ENCODE data around the gene MSANTD3. TPM values are rescaled to one million over a fixed set of nuclear protein-coding genes. Genes with fewer than 3 reads are reported as not detected.
"Not testable (repeated sequence)": the region's sequence is repeated elsewhere in the genome, so short reads cannot be mapped to it uniquely, and the experiment has no call there.

MSANTD3 gene
- total RNA-seq, 2 experiments from 2014 or later: 14.8 to 15.9 TPM

DNA sequence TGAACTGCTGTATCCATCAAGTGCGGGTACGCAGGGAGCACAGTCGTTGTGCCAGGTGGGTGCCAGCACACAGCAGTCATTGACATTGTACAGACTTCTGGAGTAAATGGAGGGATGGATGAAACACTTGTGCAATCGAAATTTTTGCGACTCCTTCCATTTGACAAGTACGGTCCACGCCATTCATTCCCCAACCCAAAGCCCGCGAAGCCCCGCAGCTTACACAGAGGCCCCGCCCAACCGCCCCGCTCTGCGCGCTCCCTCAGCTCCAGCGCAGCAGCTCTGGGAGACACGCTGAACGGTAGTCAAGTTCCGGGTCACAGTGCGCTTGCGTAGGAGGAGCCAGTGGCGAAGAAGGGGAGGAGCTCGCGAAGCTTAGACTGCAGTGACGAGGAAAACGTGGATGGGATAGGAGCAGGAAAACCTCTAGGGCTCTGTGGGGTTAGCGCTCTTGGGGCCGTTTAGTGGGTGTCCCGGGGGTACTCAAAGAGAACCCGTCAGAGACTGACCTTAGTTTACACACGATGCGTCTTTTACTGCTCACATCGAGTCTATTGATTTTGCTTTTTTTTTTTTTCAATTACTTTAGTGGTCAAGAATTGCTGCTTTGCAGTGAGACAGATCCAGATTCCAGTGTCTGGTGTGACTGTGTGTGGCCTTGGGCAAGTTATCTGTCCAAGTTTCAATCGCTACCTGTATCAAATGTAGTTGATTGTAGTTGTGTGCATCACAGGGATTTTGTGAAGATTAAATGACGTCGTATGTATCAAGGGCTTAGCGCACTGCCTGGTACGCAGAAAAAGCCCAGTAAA is 15.3 kb upstream of the MSANTD3 start:
- ATAC-seq (peak; percentile 100), DNase-seq (peak; percentile 91)
- ChIA-PET CTCF (interaction anchor here (0.9 to 1.1 kb wide), 2 partner anchors 26 to 59 kb away, joined by 3 to 5 read pairs; no protein-coding TSS in a partner anchor), POLR2A (interaction anchor here (0.7 kb wide), 1 partner anchor 35 kb away, joined by 3 read pairs; no protein-coding TSS in a partner anchor)
- Mint-ChIP-seq H3K36me3 (ENCODE audit: low read depth) (peaks cover 6% of the 10 kb centered on the region), H3K9me3 (ENCODE audit: insufficient read depth) (peaks cover 4% of the 10 kb centered on the region), H3K27ac (peak overlapping the region; percentile 72), H3K27me3 (ENCODE audit: low read depth) (peaks cover 21% of the 10 kb centered on the region), H3K4me3 (peak overlapping the region; percentile 75), H3K4me1 (ENCODE audit: low read depth) (peaks cover 13% of the 10 kb centered on the region)

GRCh38 chr9:100413839-100414420 is 13.0 kb upstream of the MSANTD3 start:
- Mint-ChIP-seq H3K27me3 (ENCODE audit: low read depth) (peaks cover 17% of the 10 kb centered on the region), H3K36me3 (ENCODE audit: low read depth) (peaks cover 6% of the 10 kb centered on the region), H3K4me1 (ENCODE audit: low read depth) (peaks cover 13% of the 10 kb centered on the region), H3K4me3 (no peak overlapping the region), H3K27ac (no peak overlapping the region), H3K9me3 (ENCODE audit: insufficient read depth) (peaks cover 4% of the 10 kb centered on the region)
- ChIA-PET POLR2A (no interaction called here), CTCF (no interaction called here)
- DNase-seq (no peak), ATAC-seq (no peak)

DNA sequence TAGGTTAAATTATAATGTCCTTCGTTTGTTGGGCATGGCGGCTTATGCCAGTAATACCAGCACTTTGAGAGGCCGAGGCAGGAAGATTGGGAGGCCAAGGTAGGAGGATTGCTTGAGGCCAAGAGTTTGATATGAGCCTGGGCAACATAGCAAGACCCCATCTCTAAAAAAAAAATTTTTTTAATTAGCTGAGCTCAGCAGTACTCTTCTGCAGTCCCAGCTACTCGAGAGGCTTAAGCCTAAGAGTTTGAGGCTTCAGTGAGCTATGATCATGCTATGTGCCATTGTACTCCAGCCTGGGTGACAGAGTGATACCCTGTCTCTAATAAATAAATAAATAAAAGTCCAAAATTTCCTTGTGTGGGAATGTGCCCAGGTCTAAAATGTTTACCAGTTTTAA is 9.1 kb upstream of the MSANTD3 start:
- ChIA-PET POLR2A (no interaction called here), CTCF (no interaction called here)
- Mint-ChIP-seq H3K9me3 (ENCODE audit: insufficient read depth) (no peaks in the 10 kb centered on the region), H3K4me3 (no peak overlapping the region), H3K27ac (no peak overlapping the region), H3K36me3 (ENCODE audit: low read depth) (no peaks in the 10 kb centered on the region), H3K27me3 (ENCODE audit: low read depth) (peaks cover 26% of the 10 kb centered on the region), H3K4me1 (ENCODE audit: low read depth) (no peaks in the 10 kb centered on the region)
- ATAC-seq: no peak
- DNase-seq: no peak

- ChIA-PET POLR2A (interaction anchor here (1.2 kb wide), 1 partner anchor 9 kb away, joined by 3 read pairs; no protein-coding TSS in a partner anchor), CTCF (no interaction called here)
- Mint-ChIP-seq H3K4me1 (ENCODE audit: low read depth) (no peaks in the 10 kb centered on the region), H3K9me3 (ENCODE audit: insufficient read depth) (no peaks in the 10 kb centered on the region), H3K27ac (no peak overlapping the region), H3K27me3 (ENCODE audit: low read depth) (peaks cover 24% of the 10 kb centered on the region), H3K4me3 (no peak overlapping the region), H3K36me3 (ENCODE audit: low read depth) (no peaks in the 10 kb centered on the region)
- no peak for DNase-seq
- no peak for ATAC-seq
These were observed 7.8 kb upstream of the MSANTD3 start for GRCh38 chr9:100419166-100419565.

DNA sequence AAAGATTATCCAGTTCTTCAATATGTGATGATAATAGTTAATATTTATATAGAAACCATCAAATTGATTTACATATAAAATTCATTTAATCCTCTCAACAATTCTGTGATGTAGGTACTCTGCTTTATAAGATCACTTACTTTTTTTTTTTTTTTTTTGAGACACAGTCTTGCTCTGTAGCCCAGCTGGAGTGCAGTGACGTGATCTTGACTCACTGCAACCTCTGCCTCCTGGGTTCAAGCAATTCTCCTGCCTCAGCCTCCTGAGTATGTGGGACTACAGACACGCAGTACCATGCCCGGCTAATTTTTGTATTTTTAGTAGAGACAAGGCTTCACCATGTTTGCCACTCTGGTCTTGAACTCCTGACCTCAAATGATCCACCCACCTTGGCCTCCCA is 5.8 kb upstream of the MSANTD3 start:
- H3K36me3 Mint-ChIP-seq (ENCODE audit: low read depth); H3K4me1 Mint-ChIP-seq (ENCODE audit: low read depth); POLR2A ChIA-PET; CTCF ChIA-PET; H3K4me3 Mint-ChIP-seq; DNase-seq; ATAC-seq; H3K27ac Mint-ChIP-seq; H3K9me3 Mint-ChIP-seq (ENCODE audit: insufficient read depth): not testable (repeated sequence)
- H3K27me3 Mint-ChIP-seq (ENCODE audit: low read depth): peaks cover 25% of the 10 kb centered on the region

GRCh38 chr9:100425758-100426157 is 1.2 kb upstream of the MSANTD3 start:
- no peak overlapping the region for H3K27ac Mint-ChIP-seq

GRCh38 chr9:100426189-100426529 is 784 bp upstream of the MSANTD3 start:
- POLR2A ChIA-PET: interaction anchor here (0.7 kb wide), 1 partner anchor 75 kb away, joined by 3 read pairs; no protein-coding TSS in a partner anchor
- no peak for ATAC-seq
- peaks cover 26% of the 10 kb centered on the region for H3K4me1 Mint-ChIP-seq (ENCODE audit: low read depth)
- H3K4me3 Mint-ChIP-seq: peak overlapping the region; percentile 92
- peaks cover 5% of the 10 kb centered on the region for H3K36me3 Mint-ChIP-seq (ENCODE audit: low read depth)
- CTCF ChIA-PET: interaction anchor here (1.3 to 1.5 kb wide), 2 partner anchors 11 to 21 kb away, joined by 3 to 8 read pairs; no protein-coding TSS in a partner anchor
- H3K27me3 Mint-ChIP-seq (ENCODE audit: low read depth): peaks cover 16% of the 10 kb centered on the region
- peak overlapping the region; percentile 92 for H3K27ac Mint-ChIP-seq
- H3K9me3 Mint-ChIP-seq (ENCODE audit: insufficient read depth): no peaks in the 10 kb centered on the region
- no peak for DNase-seq

More at GRCh38 chr9:100425758-100426157, 1.2 kb upstream of the MSANTD3 start:
- peaks cover 5% of the 10 kb centered on the region for H3K36me3 Mint-ChIP-seq (ENCODE audit: low read depth)
- DNase-seq (no peak), ATAC-seq (no peak)
- peak overlapping the region; percentile 92 for H3K4me3 Mint-ChIP-seq
- CTCF ChIA-PET: interaction anchor here (1.1 to 1.8 kb wide), 3 partner anchors 13 to 101 kb away, joined by 3 to 5 read pairs (median 3); no protein-coding TSS in a partner anchor
- peaks cover 26% of the 10 kb centered on the region for H3K4me1 Mint-ChIP-seq (ENCODE audit: low read depth)
- H3K27me3 Mint-ChIP-seq (ENCODE audit: low read depth): peaks cover 16% of the 10 kb centered on the region
- POLR2A ChIA-PET: no interaction called here
- H3K9me3 Mint-ChIP-seq (ENCODE audit: insufficient read depth): no peaks in the 10 kb centered on the region

- peaks cover 7% of the 10 kb centered on the region for H3K36me3 Mint-ChIP-seq (ENCODE audit: low read depth)
- H3K27ac Mint-ChIP-seq: peak overlapping the region; percentile 9
- DNase-seq: peak; percentile 28
- H3K9me3 Mint-ChIP-seq (ENCODE audit: insufficient read depth): no peaks in the 10 kb centered on the region
- POLR2A ChIA-PET: interaction anchor here (0.6 kb wide), 2 partner anchors 8 to 606 kb away, joined by 3 read pairs; no protein-coding TSS in a partner anchor
- peak overlapping the region; percentile 80 for H3K4me3 Mint-ChIP-seq
- CTCF ChIA-PET: interaction anchor here (1.3 to 1.5 kb wide), 2 partner anchors 10 to 20 kb away, joined by 3 to 8 read pairs; no protein-coding TSS in a partner anchor
- ATAC-seq: peak; percentile 72
- peaks cover 26% of the 10 kb centered on the region for H3K4me1 Mint-ChIP-seq (ENCODE audit: low read depth)
- peaks cover 11% of the 10 kb centered on the region for H3K27me3 Mint-ChIP-seq (ENCODE audit: low read depth)
These were observed 672 bp downstream of the MSANTD3 start for GRCh38 chr9:100427366-100428263.

DNA sequence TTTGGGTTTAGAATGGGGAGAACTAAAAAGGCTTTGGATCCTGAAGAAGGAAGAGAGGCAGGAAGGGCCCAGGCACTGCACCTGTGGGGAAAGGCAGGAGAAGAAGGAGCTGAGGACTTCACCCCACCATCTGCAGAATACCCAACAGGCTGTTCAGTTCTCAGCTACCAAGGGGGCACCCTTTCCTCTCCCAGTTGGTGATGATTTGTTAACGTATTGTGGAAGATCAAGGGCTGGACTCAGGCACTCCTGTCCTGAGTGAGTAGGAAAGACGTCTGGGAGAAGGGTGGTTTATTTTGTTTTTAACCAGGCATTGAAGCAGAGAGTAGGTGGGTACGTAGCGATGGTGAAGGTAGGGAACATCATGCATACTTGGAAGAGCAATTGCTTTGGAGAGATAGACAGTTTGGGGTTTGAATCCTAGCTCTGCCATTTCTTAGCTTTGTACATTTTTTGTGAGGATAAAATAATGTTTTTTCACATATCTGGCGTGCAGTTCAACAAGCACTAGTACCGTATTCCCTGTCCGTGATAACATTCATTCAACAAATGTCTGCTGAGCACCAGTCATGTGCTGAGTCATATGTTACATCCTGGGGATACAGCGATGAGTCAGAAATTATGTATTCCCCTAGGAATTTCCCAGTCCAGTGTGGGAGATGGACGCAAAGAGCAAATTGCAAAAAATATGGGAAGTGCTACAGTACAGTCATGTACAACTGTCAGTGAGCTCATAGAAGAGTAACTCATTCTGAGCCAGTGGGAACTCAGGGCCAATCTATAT is 2.1 kb downstream of the MSANTD3 start:
- H3K4me1 Mint-ChIP-seq (ENCODE audit: low read depth): peaks cover 26% of the 10 kb centered on the region

DNA sequence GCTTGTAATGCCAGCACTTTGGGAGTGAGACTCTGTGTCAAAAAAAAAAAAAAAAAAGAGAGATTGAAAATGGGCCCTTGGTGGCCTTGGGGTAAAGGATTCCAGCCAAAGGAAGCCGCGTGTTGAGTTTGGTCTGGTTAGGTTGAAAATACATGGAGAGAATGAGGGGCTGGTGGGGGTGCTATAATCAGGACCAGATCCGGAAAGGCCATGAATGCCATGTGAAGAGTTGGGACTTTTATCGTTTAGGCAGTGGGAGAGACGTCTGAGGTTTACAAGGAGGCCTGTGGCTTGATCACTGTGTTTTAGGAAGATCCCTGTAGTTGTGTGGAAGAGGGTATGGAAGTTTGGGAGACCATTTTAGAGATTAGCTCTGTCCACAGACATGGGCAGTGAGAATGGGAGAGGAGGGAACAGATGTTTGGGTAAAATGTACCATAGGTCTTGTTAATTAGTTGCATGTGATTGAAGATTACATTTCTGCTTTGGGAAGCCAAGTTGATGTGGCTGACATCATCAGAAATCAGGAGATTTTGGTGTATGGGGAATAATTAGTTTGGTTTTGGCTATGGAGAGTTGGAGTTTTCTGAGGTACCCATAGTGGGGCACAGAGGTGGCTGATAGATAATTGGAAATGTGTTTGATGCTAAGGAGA is 3.5 kb downstream of the MSANTD3 start:
- Mint-ChIP-seq H3K9me3 (ENCODE audit: insufficient read depth) (no peaks in the 10 kb centered on the region), H3K27ac (no peak overlapping the region), H3K36me3 (ENCODE audit: low read depth) (peaks cover 7% of the 10 kb centered on the region), H3K4me3 (no peak overlapping the region), H3K4me1 (ENCODE audit: low read depth) (peaks cover 26% of the 10 kb centered on the region), H3K27me3 (ENCODE audit: low read depth) (peaks cover 10% of the 10 kb centered on the region)
- CTCF ChIA-PET: no interaction called here
- POLR2A ChIA-PET: no interaction called here
- DNase-seq (no peak), ATAC-seq (no peak)

More for the DNA sequence above, 2.1 kb downstream of the MSANTD3 start:
- no peak overlapping the region for H3K4me3 Mint-ChIP-seq
- H3K36me3 Mint-ChIP-seq (ENCODE audit: low read depth): peaks cover 7% of the 10 kb centered on the region
- peaks cover 10% of the 10 kb centered on the region for H3K27me3 Mint-ChIP-seq (ENCODE audit: low read depth)
- CTCF ChIA-PET: interaction anchor here (1.2 kb wide), 1 partner anchor 104 kb away, joined by 3 read pairs; no protein-coding TSS in a partner anchor
- DNase-seq (no peak), ATAC-seq (no peak)
- no peak overlapping the region for H3K27ac Mint-ChIP-seq
- no peaks in the 10 kb centered on the region for H3K9me3 Mint-ChIP-seq (ENCODE audit: insufficient read depth)
- POLR2A ChIA-PET: no interaction called here

Data from activated CD8-positive, alpha-beta T cell treated with anti-CD3 and anti-CD28 coated beads, Interleukin-2, amount 10 ng/mL, durations not matched to agents 7 days and 5 days (primary cell).